ENCODE measurements around the gene ACOT7.

ACOT7 gene

DNA sequence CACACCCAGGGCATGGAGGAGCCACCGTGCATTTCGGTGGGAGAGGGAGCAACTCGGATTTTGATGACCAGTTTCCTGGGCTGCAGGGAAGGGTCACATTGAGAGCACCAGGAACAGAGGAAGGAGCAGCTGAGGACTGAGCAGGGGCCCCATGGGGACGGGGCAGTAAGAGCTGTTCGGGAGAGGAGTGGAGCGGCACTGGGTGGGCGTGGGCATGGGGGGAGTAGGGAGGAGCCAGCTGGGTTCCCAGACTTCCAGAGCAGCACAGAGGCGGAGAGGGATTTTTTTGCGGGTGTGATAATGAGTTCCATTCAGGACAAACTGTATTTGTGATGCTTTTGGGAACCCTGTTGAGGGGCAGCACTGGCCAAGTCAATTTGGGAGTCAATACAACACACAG lies 115.3 kb downstream of the ACOT7 start:
- TF ChIP-seq TCF12 (IDR thresholded peaks at IDR 0.05; ENCODE audit: low read depth) = no peak
- no peak for TF ChIP-seq EGR1 (IDR thresholded peaks at IDR 0.05)
- no peak for TF ChIP-seq FOXM1 (IDR thresholded peaks at IDR 0.05; ENCODE audit: borderline replicate concordance, low read depth)
- no peak for TF ChIP-seq TAF1 (IDR thresholded peaks at IDR 0.05; ENCODE audit: low read depth)
- TF ChIP-seq, protein P1, sequence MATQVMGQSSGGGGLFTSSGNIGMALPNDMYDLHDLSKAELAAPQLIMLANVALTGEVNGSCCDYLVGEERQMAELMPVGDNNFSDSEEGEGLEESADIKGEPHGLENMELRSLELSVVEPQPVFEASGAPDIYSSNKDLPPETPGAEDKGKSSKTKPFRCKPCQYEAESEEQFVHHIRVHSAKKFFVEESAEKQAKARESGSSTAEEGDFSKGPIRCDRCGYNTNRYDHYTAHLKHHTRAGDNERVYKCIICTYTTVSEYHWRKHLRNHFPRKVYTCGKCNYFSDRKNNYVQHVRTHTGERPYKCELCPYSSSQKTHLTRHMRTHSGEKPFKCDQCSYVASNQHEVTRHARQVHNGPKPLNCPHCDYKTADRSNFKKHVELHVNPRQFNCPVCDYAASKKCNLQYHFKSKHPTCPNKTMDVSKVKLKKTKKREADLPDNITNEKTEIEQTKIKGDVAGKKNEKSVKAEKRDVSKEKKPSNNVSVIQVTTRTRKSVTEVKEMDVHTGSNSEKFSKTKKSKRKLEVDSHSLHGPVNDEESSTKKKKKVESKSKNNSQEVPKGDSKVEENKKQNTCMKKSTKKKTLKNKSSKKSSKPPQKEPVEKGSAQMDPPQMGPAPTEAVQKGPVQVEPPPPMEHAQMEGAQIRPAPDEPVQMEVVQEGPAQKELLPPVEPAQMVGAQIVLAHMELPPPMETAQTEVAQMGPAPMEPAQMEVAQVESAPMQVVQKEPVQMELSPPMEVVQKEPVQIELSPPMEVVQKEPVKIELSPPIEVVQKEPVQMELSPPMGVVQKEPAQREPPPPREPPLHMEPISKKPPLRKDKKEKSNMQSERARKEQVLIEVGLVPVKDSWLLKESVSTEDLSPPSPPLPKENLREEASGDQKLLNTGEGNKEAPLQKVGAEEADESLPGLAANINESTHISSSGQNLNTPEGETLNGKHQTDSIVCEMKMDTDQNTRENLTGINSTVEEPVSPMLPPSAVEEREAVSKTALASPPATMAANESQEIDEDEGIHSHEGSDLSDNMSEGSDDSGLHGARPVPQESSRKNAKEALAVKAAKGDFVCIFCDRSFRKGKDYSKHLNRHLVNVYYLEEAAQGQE (IDR thresholded peaks at IDR 0.05; ENCODE audit: low read depth) = no peak
- TF ChIP-seq CEBPB (IDR thresholded peaks at IDR 0.05) = no peak
- no peak for TF ChIP-seq EP300 (IDR thresholded peaks at IDR 0.05; ENCODE audit: borderline replicate concordance)
- TF ChIP-seq NFIC (IDR thresholded peaks at IDR 0.05) = no peak
- TF ChIP-seq RAD21 (IDR thresholded peaks at IDR 0.05; ENCODE audit: low read depth) = no peak
- TF ChIP-seq TEAD4 (IDR thresholded peaks at IDR 0.05) = no peak

DNA sequence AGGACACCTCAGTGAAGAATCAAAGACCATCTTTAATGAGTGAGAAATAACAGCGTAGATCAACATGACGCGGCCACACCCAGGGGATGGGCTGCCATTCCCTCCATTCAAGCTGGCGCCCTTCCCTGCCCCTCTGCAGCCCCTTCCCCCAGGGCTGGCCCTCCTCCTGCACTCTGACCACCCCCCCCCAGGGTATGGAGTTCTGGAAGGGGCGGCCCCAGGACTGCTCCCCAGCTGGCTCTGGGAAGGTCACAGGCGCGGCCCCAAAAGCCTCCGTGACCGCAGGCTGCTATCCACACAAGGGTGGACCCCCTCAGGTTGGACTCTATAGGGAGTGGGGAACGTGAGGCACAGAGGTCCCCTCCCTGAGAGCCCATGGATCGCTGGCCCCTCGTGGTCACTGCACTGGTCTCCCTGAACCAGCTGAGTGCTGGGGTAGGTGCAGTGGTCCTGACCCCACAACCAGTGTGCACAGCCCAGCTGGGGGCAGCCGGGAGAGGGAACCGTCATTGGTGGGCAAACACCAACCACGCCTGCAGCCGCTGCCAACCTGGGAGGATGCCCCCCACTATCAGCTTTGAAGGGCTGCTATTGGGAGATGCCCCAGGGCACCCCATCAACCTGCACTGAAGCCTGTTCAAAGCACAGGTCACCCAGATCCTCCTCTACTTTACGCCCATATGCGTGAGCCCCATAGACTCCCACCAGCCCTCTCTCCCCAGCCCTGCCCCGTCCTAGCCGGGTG lies 116.6 kb downstream of the ACOT7 start:
- TF ChIP-seq, protein P2, sequence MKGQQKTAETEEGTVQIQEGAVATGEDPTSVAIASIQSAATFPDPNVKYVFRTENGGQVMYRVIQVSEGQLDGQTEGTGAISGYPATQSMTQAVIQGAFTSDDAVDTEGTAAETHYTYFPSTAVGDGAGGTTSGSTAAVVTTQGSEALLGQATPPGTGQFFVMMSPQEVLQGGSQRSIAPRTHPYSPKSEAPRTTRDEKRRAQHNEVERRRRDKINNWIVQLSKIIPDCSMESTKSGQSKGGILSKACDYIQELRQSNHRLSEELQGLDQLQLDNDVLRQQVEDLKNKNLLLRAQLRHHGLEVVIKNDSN (IDR thresholded peaks at IDR 0.05) = no peak
- TF ChIP-seq CEBPB (IDR thresholded peaks at IDR 0.05) = no peak

DNA sequence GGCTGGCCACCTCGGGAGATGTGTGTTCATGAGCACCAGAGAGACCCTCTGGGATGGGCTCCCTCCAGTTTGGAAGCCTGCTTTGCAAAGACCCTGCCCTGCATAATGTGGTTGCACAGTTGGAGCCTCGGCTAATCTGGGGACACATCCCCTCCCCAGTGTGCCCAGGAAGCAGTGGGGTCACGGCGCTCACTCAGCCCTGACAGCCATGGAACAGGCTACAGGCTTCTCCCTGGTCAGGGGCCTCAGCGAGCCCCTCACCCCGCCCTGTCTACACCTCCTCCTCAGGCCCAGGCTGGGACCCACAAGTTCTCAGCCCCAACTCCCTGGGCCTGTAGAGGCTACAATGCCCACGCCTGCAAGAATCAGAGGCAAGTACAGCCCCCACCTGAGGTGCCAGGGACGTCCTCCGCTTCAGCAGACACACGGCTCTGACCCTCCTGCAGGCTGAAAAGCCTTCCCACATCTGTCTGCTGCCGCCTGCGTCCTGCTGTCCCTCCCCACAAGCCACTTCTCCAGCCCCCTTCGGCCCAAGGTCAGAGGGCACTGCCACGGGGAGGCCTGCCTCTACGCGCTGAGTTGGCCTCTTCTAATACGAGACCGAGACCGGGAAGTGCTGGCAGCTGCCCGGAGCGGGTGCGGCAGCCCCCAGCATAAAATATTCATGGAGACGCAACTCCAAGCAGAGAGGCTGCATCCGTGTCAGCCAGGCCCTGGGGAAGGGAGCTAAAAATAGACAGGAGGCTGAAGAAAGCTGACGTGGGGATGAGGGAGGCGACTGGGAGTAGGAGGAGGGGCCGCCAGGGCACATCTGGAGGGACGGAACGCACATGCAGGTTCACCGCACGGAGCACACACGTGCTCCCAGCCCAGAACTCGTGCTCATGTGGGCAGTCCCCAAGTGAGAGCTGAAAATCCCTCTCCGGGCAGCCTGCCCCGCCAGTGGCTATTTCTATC lies 117.5 kb downstream of the ACOT7 start:
- TF ChIP-seq EGR1 (IDR thresholded peaks at IDR 0.05) (no peak), EP300 (IDR thresholded peaks at IDR 0.05; ENCODE audit: borderline replicate concordance) (no peak)

DNA sequence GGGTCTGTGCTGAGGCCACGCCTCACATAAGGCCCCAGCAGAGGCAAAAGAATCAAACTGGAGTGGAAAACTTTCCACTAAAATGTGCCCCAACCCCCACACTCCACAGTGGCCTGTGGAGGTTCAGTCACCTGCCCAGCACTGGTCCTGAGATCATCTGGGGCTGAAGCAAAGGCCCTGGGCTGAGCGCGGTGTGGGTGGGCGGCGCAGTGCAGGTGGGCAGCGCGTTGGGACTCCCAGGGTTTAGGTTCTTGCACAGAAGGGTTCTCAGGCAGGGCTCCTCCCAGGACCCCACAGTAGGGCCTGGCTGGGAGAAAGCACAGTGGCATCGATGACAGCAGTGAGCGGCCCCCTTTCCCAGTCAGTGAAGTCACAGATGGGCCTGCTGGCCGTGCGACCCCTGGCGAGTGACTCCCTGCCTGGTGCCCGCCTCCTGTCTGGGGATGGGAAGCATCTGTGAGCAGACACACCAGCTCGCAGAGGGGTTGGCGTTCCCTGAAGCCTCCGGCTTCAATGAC lies 118.9 kb downstream of the ACOT7 start:
- no peak for TF ChIP-seq FOXM1 (IDR thresholded peaks at IDR 0.05; ENCODE audit: borderline replicate concordance, low read depth)
- TF ChIP-seq EGR1 (IDR thresholded peaks at IDR 0.05) = no peak
- no peak for TF ChIP-seq TAF1 (IDR thresholded peaks at IDR 0.05; ENCODE audit: low read depth)
- TF ChIP-seq CEBPB (IDR thresholded peaks at IDR 0.05) = no peak

DNA sequence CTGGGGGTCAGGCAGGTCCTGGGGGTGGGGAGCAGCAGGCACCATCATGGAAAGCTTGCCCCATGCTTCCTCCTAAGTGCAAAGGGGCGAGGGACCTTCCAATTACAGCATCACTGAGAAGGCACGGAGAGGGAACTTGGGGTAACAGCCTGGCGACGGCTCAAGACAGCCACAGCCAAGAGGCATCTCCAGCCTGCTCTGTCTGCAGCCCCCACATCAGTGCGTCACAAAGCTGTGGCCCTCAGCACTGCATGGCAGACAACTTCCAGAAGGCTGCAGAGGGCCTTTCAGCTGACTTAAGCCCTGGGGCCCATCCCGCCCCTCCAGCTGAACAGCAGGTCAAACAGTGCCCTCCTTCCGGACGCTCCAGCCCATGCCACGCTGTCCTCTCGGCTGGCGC lies 119.5 kb downstream of the ACOT7 start:
- TF ChIP-seq EP300 (IDR thresholded peaks at IDR 0.05; ENCODE audit: borderline replicate concordance) (no peak), RAD21 (IDR thresholded peaks at IDR 0.05; ENCODE audit: low read depth) (no peak), FOXM1 (IDR thresholded peaks at IDR 0.05; ENCODE audit: borderline replicate concordance, low read depth) (no peak), CEBPB (IDR thresholded peaks at IDR 0.05) (no peak), TEAD4 (IDR thresholded peaks at IDR 0.05) (no peak)

DNA sequence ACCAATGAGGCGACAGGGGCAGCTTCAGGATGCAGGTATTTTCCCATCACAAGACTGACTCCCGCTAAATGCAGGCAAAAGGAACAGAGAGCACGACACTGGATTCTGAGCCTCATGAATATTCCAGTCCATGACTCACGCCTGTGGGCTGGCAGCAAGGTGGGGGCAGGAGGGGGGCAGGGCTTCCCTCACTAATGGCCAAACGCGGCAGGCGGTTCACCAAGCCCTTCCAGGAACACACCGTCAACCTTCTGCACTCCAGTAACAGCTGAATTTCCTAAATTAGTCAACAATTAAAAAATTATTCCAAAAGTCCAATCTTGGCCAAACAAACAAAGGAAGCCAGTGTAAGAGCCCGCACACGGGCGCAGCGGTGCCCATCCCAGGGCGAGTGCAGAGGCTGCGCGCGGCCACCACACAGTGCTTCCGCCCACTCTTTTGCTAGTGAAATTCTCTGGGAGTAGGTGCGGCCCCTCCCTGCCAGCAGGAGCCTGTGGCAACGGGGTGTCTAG lies 120.1 kb downstream of the ACOT7 start:
- TF ChIP-seq TCF12 (IDR thresholded peaks at IDR 0.05; ENCODE audit: low read depth) = no peak
- TF ChIP-seq ZBTB7A (IDR thresholded peaks at IDR 0.05; ENCODE audit: low read depth) = no peak
- TF ChIP-seq TEAD4 (IDR thresholded peaks at IDR 0.05) = no peak
- TF ChIP-seq, protein P3, sequence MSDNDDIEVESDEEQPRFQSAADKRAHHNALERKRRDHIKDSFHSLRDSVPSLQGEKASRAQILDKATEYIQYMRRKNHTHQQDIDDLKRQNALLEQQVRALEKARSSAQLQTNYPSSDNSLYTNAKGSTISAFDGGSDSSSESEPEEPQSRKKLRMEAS (IDR thresholded peaks at IDR 0.05) = no peak
- no peak for TF ChIP-seq NFIC (IDR thresholded peaks at IDR 0.05)
- TF ChIP-seq YY1 (IDR thresholded peaks at IDR 0.05; ENCODE audit: low read depth) = no peak
- TF ChIP-seq, protein P2 (IDR thresholded peaks at IDR 0.05) = no peak
- TF ChIP-seq CREB1 (IDR thresholded peaks at IDR 0.05; ENCODE audit: low read depth) = no peak
- TF ChIP-seq EGR1 (IDR thresholded peaks at IDR 0.05) = no peak
- no peak for TF ChIP-seq CEBPB (IDR thresholded peaks at IDR 0.05)
- no peak for TF ChIP-seq FOXM1 (IDR thresholded peaks at IDR 0.05; ENCODE audit: borderline replicate concordance, low read depth)
- TF ChIP-seq EP300 (IDR thresholded peaks at IDR 0.05; ENCODE audit: borderline replicate concordance) = no peak
- no peak for TF ChIP-seq RAD21 (IDR thresholded peaks at IDR 0.05; ENCODE audit: low read depth)
- TF ChIP-seq, protein P1 (IDR thresholded peaks at IDR 0.05; ENCODE audit: low read depth) = no peak
- TF ChIP-seq TAF1 (IDR thresholded peaks at IDR 0.05; ENCODE audit: low read depth) = no peak
